NCI-H1417 treated with DMSO at 0.1 percent for 48 hours (cell line): ENCODE results near the gene CPXM2.

ENCODE experiments used
- DNase-seq: peaks from one replicate; lab custom pipeline; 2025; lab: John Stamatoyannopoulos, UW

CPXM2 gene

DNA sequence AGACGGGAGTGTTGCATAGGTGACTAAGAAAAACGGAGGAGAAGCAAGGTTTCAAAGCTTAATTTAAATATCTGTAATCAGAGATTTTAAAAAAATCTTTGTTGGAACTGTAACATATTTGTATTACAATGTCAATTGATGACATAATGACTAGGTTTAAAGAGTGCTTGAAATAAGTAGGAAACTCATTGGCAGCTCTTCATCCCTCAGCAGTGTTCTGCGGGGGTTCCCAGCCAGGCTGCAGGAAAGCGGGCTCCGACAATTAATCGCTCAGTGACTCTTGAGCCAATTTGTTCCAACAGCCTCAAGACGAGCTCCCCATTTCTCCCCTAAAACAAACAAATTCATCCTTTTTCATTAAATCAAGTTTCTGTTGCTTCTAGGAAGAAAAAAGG, 22.6 kb downstream of the CPXM2 start:
- DNase-seq = no peak

DNA sequence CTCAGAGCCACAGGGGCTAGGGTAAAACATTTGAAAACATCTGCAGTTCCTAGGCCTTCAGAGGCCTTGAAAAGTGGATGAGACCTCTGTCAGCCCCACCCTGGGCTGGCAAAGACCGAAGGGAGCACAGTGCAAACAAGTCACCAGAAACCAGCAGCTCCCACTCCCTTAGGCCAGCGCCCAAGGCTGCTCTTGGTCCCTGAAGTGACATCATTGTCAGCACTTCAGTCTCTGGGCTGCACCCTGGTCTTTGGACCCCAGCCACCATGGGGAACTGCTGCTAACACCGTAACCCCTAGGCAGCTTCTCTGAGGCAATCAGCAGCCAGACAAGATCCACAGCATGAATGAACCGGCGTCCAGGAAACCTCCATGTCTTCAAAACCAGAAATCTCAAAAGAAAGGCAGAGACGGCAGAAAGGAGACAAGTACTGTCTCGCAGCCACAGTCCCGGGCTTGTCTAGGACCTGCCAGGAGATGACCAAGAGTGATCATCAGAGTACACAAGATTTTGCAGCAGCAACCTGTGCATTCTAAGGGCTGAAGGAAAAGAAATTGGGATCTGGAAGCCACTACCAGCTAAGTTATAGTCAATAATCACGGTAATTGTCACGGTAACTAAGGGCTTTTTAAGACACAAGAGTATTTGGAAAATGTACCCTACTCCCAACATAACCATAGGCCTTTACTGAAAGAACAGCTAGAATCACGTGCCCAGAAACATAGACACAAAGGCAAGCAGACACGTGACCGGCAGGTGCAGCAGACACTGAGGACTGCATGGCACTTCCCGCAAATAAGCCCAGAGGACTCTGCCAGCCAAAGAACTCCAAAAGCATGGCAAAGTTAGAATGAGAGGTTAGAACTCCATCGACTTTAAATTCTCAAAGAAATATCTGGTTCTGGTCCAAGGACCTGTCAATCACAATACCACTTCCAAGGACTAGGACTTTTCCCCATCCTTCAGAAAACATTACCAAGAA, 23.3 kb downstream of the CPXM2 start:
- peak; percentile 3 for DNase-seq

DNA sequence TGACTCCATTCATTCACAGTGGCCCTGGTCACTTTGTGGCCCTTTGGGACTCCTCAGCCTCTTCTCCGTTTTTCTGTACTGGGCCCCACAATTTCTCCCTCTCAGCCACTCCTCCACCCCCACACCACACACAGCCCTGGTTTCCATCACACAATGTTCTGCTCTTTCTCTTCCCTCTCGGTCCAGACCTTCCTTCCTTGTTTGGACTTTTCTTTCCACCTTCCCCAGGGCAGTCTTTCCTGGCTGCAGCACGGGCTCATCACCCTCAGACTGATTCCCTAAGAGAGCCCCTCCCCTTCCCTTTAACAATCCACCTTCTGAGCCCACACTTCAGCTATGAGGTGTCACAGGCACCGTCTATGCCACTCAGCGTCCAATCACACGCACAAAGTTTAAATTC, 25.7 kb downstream of the CPXM2 start:
- DNase-seq = no peak

DNA sequence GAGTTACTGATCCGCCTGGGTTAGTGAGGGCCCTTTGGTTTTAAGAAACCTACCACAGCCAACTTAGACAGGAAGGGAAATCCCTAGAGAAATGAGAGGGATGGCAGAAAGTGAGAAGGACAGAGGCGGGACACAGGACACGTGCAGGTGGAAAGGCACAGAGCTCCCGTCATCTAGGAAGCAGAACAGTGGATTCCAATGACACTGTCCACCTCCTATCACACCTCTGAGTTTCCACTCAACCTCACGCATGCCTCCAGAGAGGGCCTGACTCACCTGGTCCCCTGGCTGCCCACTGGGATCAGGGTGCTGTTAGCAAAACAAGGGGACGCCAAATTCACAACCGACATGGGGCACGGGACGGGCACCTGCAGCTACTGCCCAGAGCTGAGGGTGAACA, 26.3 kb downstream of the CPXM2 start:
- DNase-seq = no peak

DNA sequence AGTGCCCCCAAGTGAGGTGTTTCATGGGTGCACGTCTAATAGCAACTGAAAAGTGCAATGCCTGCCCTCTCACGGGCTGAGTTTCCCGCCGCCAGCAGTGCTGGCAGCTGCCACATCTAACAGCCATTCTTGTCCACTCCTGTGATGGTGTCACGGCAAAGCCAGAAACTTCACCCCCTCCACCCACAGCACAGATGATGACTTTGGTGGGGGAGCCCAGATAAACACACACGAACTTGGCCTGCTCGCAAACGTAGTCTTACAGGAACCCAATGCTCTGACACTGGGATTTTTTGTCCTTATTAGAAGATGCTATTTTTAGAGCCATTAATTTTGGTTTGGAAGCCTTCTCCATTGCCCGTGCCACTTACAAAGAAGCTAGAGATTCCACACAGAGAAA, 26.7 kb downstream of the CPXM2 start:
- no peak for DNase-seq

DNA sequence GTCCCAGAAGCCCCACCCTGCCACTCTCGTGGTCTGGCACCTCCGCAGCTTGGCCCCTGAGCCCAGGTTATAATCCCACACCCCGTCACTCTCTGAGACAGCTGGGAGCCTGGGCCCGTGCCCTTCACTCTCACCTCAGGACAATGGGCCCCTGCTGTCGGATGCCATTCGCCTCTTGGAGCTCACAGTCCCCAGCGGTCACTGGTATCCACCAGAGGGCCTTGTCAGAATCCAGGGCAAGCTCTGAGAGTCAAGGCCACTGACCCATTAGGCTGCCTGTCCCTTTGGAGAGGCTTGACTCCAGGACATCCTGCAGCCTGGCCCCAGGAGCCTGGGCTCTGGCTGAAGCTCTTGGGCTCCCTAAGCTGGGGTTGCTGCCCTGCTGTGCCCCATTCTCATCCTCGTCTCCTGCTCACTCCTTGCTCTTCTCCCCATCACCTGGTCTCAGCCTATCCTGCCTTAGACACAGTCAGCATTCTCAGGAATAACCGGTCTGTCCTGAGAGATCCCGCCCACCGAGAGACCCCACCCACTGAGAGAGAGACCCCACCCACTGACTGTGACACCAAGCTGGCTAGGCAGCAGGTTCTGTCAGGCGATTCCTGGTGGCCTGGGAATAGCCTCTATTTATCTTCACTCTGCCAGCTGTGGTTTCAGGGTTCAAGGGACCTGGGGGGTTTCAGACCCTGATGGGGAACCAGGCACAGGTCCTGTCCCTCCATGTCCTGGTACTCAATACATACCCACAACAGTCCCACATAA, 27.7 kb downstream of the CPXM2 start:
- DNase-seq = no peak

DNA sequence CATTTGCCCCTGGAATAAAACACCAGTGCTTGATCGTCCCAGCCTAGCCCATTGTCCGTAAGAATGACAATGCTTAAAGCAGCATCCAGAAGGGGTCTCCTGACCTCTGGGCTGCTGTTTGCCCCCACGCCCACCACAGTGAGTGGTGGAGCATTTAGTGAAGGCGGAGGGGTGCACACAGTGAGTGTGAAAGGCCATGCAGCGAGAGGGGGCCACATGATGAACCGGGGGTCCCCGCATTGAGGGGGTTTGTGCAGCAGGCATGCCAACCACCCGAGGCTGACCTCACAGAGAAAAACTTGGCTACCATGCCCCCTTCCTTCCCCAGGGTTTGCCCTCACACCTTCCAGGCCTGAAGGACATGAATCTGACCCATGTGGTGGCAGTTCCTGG, 28.4 kb downstream of the CPXM2 start:
- no peak for DNase-seq

DNA sequence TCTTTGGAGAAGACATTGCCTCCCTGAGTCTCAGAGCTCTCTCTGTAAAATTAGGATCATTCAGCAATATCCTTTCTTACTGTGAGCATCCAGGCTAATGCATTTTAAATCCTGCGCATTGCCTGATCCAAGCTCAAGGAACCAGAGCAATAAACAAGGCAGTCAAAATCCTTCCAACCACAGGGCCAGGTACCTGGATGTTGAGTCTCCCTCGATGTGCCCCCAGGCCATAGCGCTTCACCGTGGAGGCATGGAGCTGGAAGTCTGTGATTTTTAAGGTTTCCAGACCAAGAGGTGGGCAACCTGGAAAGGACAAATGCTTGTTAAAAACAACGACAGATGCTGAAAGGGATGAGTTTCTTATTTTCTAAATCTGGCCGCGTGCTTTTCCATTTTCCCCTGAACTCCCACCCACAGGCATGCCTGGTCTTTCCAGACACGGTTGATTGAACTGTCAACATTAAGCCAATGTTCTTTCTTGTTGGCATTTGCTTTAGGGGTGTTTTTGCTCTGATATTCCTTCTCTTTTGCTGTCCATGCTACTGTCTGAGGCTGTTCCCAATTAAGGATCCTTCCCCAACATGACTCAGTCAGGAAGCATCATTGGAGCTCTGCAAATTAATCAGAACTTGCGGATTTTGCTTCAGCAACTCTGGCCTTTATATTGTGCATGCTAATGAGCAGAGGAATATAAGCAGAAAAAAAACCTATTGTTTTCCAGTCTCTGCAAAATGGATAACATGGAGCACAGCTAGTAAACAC, 29.0 kb downstream of the CPXM2 start:
- no peak for DNase-seq

DNA sequence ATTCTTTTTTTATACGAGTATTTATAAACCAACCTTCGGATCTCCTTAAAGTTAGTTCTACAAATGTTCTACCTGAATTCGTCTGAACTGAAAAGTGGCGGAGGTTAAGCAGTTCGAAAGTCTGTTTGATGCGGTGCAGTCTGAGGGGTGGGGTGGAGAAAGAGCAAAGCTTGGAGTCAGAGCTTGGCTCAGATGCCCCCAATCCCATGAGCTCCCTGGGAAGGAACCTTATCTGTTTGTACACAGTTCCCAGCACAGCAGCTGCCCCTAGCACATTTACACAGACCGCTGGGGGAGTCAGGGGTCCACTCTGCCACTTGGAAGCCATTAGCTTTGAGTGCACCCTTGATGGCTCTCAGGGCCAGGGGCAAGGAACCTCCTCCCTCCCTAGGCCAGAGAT, 30.8 kb downstream of the CPXM2 start:
- no peak for DNase-seq

DNA sequence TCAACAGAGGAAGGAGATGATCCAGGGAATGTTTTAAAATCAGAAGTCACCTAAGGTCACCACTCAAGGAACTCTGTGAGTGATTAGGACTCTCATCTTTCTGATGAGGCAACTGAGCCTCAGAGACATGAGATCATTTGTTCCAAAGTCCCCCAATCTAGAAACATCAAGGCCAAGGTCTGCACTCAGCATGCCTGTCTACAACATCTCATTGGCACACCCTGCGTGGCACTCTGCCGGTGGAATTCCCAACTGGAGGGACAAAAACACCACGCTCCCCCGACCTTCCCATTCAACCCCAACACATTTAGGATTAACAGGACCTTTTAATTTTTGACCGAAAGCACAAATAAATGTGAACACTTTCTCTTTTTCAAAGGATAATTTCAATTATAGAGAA, 31.4 kb downstream of the CPXM2 start:
- DNase-seq = no peak

DNA sequence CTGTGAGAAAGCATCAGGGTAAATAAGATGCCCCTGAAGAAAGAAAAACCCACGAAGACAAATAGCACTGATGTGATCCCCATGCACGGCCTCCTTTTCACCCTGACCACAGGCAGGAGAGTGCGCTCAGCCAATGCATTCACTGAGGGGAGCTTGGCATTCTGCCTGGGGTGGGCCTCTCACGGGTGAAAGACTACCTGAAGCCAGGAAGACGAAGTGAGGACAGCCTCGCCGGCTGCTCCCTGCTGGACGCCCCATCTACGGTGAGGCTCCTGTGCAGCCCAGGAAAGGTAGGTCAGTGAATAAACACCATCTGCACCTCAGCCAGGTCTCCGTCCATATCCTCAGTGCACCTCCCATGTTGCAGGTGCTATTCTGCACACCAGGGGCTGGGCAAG, 32.0 kb downstream of the CPXM2 start:
- DNase-seq = no peak

DNA sequence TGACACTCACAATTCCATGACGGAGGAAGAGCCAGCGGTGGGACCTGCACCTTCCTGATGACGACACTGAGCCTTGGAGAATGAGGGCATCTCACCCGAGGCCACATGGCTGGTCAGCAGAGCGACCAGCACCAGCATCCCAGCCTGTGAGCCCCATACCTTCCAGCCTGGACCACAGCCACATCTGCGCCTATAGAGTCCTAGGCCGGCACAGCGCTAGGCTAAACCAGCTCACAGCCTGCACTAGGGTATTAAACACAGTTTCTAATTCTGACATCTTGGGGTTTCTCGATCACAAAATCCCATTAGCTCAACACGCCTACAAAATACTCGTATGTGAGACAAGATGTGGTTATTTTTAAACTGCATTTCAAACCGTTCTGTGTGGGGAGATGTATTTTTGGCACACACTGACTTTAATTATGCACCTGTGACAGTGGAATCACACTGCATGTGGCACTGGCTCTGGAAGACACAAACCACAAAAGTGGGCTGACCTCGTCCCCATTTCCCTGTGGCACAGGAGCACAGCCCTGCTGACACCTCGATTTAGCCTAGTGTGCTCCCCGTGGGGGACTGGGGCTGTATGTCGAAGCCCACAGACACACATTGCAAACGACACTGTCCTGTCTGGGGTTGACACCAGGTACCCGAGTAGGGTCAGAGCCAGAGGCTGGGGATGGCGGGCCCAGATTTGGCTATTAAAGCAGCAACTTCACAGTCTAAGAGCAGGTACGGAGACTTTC, 32.5 kb downstream of the CPXM2 start:
- no peak for DNase-seq

DNA sequence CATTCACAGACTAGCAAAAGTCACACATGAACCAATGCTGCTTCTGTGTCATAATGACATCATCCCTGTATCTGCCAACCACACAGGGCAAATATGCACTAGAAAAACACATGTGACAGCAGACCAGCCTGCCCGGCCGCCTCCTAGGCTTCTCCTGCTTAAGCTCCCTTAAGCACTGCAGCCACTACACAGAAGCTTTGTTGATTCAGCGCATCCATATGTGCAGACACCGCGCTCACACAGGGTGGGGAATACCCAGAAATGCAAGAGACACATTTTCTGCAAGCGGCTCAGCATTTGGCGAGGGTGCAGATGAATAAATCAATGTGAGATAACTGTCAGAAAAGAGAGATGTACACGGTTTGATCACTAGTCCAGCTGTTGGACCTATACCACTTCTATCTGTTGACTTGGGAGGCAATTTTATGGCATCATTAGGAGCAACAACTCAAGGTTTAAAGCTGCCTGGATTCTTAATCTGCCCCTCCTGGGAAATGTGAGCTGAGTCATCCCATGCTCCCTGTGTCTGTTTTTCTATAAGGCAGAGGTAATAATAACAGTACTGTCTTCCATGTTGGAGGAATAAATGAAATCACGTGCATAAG, 33.4 kb downstream of the CPXM2 start:
- no peak for DNase-seq

DNA sequence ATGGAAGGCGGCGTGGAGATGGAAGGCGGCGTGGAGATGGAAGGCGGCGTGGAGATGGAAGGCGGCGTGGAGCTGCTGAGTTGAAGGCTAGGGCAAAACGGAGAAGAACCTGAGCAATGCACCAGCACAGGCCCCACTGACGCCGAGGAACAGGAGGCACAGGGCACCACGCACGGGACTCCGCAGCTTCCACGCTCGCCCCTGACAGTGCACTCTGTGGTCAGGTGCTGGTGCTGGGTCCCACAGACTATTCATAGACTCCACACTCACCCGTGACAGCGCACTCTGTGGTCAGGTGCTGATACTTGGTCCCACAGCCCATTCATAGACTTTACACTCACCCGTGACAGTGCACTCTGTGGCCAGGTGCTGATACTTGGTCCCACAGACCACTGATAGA, 34.0 kb downstream of the CPXM2 start:
- no peak for DNase-seq

DNA sequence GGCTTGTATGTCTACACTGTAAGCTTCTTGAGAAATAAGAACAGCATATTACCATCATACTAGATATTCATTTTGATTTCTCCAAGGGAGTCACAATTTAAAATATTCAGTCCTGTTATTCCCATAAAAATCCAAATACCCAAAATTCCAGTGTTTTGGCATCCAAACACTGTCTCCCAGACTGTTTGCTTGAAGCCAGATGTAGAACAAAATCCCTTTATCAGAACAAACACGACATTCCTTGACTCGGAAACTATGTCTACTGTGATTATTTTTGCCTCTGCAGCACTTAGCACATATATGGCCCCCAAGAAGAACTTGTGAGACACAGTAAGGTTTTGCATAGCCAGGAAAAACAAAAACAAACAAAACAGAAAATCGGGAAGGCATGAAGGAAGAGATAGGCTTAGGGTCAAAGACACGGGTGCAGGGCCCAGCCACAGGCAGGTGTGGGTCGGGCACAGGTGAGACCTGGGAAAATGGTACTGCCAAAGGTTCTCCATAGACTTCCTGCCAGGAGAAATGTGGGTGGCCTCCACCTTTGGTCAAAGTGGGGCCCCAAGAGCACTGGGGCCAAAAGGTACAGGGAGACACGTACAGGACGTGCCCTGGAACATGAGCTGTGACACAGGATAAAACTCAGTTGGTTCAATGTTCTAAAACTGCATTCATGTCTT, 36.5 kb downstream of the CPXM2 start:
- no peak for DNase-seq

DNA sequence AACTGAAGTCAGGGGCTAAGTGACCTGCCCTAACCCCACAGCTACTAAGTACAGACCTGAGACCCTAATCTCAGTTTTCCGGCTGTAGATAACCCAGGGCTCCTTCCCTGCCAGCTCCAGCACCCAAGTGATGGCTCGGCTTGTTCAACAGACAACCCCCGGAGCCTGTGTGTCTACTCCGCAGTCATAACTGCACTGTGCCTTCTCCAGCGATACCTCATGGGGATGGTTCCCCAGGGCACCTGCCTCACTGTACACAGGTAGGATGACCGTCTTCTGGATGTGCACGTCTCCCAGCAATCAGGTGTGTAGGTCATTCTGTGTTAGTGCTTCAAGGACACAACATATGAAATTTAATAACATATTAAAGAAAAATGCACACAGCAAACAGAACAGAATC, 37.1 kb downstream of the CPXM2 start:
- DNase-seq = no peak

DNA sequence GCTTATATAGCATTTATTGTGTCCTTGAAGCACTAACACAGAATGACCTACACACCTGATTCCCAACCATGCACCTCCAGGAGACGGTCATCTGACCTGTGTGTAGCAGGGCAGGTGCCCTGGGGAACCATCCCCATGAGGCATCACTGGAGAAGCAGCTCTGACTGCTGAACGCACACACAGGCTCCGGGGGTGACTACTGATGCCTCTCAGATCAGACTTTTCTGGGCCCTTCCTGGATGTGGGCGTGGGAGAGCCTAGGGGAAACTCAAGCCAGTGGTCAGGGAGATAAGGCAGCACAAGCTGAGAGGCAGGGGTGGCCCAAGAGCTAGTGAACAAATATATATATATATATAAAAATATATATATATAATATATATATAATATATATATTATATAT, 37.6 kb downstream of the CPXM2 start:
- no peak for DNase-seq

DNA sequence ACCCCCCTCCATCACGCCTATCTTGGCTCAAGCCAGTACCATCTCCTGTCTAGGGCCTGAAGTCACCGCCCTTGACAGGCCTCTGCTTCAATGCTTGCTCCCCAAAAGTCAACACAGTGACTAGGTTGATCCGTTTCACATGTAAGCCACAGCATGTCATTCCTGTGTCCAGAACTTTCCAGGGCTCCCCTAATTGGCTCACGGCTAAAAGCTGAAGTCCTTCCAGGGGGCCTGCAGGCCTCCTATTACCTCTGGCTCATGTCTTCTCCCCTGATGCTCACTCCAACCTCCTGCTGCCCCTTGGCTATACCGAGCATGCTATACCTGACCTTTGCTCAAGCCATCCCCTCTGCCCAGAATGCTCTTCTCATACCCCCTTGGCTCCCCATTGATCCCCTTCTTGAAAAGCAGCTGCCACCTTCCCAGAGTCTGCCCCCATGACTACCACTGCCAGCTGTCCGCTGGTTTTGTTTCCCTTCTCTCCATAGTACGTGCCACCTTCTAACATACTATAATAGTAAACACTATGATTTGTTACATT, 39.1 kb downstream of the CPXM2 start:
- no peak for DNase-seq

DNA sequence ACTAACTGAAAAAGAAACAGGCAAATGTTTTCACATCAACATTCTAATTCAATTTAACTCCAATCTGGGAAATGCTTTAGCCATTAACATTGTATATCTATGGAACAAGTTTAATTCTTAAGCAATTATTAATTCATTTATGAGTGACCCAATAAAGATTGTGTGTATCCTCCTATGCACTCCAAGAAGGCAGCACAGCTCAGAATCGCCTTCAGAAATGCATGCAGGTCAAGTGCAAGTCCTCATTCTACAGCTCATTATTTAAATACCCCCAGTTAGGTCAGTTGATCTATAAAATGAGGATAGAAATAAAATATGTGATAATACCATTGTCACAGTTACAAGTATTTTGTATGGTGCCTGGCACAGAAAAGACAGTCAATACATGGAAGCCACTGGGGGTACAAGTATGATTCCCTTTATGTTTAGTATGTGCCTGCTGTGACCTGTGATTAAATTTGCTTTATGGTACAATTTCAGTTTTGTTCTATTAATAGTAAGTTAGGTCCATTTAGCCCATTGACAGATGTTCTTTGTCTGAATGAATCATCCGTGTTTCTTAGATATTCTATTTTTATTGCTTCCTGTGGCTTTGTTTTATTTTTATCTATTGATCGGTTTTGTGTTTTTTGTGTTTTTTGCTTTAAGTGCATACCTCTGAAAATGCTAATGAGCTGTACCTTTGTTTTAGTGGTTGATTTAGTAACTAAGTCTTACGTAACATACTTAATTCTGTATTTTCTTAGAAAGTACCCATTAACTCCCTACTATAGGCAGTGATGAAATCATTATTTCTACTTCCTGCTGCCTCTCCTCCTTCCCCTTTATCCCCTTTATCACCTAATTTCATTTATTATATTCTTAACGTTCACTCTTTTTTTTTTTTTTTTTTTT, 42.8 kb downstream of the CPXM2 start:
- DNase-seq = peak; percentile 27
